HG02840 (cell line): ENCODE measurements around the gene PRKCZ.

Source experiments
- ATAC-seq: cut with Tn5 transposase; IDR thresholded peaks from one replicate; pipeline ENCODE4 v1.9.1; 2021; ENCODE audit warnings: mild to moderate bottlenecking, moderate library complexity, moderate number of reproducible peaks; ENCODE audit not compliant: unreplicated experiment, low FRiP score

Gene PRKCZ

DNA sequence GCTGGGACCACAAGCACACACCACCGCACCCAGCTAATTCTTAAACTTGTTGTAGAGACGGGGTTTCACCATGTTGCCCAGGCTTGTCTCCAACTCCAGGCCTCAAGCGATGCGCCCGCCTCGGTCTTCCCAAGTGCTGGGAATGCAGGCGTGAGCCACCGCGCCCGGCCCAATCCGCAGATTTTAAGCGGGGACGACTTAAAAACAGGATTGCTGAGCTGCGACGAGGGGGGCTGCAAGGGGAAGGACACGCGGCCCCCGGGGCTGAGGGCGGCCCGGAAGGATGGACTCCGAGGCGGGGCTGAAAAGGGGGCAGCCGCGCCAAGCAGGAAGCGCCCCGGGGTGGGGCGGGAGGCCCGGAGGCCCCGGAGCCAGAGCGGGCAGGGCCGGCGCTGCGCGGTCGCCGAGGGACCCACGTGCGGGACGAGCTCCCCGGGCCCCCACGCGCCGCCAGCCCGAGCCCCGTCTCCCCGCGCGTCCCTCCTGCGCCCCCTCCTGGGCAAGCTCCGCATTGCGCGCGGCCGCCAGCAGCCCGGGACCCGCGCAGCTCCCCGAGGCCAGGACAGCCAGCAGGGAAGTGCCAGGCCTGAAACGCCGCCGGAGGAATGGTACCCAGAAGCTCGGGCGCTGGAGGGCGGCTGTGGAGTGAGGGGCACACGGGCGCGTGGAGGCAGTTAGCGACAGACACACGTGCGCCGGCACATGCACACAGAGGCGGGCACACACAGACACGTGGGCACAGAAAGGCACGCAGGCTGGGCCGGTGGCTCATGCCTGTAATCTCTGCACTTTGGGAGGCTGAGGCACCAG, 5.5 kb upstream of the PRKCZ start:
- ATAC-seq, result no peak

- ATAC-seq, result no peak
Observed at GRCh38 chr1:2045468-2046173, 4.6 kb upstream of the PRKCZ start.

GRCh38 chr1:2046174-2046917, 3.9 kb upstream of the PRKCZ start:
- ATAC-seq, result no peak

DNA sequence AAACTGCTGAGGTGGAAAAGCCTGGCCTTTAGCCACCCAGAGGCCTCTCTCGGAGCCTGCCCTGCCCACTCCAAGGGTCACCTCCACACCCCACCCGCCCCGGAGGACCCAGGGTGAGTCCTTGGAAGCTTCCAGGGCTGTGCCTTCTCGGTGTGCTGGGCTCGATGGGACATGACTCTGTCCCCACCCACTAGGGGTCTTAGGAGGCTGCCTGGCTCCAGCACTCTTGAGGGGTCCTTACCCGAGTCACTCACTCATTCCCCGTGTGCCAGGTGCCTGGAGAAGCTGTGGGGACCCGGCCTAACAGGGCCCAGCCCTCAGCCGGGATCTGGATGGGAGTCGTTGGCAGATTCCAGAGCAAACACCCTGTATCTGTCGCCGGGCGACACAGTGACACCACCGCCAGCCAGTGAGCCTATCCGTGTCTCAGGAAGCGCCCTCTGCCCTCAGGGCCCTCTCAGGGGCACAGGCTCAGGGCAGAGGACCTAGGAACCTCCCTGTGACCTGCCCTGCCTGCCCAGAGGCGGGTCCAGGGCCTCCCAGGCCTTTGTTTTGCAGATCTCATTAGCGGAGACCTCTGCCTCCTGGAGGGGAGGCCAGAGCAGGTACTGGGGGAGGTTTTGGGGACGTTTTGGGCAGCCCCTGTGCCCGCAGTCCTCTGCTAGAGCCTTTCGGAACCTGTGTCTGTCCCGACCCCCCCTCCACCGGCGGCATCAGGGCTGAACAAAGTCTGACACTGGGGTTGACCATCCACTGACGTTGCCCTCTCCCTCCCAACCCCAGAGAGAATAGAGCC, 3.1 kb upstream of the PRKCZ start:
- no peak for ATAC-seq

DNA sequence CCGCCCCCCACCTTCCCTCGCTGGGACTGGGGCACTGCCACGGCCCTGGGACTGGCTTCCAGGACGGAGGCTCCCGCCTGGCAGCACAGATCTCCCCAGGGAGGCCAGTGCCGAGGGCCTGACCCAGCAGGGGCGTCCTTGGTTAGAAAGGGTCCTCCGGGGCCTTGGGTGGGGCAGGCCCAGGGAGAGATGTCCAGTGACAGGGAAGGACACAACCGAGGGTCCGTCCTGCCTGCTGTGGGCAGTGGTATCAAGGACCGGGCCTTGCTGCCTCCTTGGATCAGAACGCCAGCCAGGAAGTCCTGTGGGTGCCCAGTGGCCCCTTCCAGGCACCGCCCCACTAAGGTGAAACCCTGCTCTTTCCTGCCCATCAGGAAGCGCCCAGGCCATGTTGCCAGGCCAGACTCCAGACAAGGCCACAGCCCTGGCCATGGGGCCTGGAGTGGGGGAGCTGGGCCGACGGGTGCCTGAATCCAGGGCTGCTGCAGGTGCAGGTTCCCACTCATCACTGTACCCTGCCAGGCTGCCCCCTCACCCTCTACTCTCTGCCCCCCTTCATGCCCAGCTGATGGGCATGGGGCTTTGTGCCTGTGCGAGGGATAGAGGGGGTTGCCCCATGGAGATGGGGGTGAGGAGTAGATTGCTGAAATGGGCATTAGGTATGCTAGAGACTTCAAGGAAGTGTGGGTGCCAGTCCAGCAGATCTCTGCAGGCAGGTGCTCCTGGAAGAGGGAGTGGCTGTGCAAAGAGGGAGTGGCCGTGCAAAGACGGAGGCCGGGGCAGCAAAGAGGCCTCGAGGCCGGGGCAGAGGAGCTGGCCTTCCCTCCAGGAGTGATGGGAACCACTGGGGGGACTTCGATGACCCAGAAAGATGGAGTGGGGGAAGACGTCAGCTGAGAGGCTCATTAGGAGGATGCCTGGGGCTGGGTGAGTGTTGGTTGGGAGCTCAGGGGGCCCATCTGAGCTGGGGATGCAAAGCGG, 2.2 kb upstream of the PRKCZ start:
- no peak for ATAC-seq

DNA sequence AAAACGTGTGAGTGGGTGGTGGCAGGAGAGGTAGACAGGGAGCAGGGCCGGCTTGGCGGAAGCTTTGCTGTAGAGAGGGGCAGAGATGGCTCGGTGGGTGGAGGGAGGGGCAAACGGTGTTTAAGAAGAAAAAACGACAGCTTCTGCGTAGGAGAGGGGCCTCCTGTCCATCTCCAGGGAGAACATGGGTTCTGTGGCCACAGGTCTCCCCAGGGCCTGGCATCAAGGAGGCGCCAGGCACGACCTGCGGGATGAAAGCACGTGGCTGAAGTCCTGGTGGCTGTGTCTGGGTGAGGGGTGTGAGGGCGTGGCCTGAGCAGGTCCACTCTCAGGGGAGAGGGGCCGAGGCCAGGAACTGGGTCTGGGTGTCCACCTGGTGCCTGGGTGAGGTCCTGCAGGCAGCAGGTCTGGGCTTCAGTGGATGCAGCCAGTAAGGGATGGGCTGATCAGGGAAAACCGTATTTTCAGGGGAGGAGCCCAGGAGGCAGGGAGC, 940 bp upstream of the PRKCZ start:
- ATAC-seq, result no peak

GRCh38 chr1:2050461-2050792, 216 bp downstream of the PRKCZ start:
- no peak for ATAC-seq

DNA sequence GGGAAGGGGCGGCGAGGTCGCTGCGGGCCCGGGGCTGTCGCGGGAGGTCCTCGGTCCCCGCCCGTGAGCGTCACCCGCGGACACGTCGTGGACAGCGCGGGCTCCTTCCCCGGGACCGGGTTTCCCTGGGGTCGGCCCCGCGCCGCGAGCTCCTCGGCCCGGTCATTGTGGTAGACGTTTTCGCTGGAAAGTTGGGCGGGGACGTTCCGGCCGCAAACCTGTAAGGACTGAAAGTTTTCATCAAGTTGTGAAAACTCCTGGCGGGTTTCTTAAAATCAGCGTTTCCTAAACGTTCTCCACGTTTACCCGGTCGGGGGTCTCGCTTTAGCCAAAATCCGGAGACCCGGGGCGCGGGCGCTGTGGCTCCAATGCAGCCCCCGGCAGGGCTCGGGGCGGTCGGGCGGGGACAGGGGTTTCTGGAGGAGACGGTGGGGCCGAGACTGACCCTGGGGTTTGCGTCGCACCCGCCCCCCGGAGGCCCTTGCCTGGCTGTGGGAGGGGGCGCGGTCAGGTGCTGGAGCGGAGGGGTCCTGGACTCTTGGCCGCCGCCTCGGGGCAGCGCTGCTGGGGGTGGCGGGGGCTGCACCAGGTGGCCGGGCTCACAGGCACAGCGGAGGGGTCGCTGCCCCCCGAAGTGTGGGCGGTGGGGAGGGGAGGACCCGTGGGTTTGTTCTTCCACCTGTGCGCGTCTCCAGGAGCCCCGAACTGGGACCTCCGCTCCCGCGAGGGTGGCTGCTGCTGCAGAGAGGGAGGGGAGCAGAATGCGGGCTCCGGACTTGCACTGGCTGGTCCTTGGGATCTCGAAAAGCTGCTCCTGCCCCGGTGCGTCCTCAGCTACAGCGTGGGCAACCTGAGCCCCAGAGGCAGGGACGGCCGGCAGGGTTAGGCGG, 827 bp downstream of the PRKCZ start:
- no peak for ATAC-seq

- ATAC-seq, result no peak
Observed at GRCh38 chr1:2052054-2052679, 2.0 kb downstream of the PRKCZ start.

DNA sequence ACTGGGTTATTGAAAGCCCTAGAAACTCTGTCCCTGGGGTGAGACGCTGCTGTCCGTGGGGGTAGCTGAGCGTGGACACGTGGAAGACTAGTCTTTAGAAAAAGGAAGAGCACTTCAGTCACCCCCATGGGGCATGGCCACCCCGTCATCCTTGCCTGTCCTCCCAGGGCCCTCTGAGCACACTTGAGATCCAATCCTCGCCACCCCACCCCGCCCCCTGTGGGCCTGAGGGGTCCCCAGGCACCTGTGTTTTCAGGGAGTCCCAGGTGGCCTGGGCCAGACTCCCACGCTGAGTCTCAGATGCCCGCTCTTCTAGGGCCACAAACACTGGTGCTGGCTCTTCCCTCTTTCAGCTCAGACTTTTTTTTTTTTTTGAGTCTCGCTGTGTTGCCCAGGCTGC, 2.5 kb downstream of the PRKCZ start:
- ATAC-seq, result no peak

GRCh38 chr1:2053217-2053616, 3.0 kb downstream of the PRKCZ start:
- no peak for ATAC-seq

DNA sequence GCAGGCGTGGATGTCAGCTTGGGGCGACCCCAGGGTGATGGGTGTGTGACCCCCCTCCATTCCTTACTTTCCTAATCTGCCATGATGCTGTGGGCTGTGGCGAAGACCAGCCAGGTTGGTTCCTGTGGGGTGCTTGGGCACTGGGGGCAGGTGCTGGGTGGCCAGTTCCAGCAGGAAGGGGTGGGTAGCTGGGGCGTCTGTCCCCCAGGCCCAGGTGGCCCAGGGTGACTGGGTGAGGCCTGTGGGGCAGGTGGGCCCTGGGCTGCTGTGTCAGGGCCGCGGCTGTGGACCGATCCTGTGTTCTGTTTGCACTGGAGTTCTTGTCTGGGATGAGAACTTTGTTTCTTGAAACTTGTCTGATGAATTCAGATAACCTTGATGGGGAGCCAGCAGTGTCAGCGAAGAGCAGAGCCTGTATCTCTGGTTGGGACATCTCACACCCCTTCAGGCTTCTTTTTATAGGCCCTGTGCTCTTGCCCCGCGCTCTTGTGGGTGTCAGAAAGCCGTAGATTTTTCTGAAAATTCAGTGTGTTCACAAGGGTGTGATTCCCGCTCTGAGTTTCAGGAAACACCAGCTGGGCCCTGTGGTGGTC, 3.7 kb downstream of the PRKCZ start:
- ATAC-seq, result no peak

DNA sequence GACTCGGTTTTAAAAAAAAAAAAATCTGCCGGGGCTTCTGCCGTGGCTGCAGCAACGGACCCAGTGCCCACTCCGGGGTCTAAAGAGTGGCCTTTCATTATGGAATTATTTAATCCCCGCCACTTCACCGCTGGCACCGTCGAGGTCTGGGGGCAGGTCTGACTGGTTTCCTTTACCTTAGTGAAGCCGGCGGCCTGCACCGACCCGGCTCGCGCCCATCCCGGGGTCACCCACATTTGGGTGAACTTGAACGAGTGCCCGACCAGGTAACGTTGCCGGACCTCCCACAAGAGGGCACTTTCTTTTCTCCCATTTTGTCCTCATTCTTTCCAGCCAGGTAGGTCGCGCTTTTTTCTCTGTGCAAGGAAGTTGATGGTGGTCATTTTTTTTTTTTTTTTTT, 4.3 kb downstream of the PRKCZ start:
- no peak for ATAC-seq

- ATAC-seq, result no peak
Observed at GRCh38 chr1:2055911-2056575, 5.8 kb downstream of the PRKCZ start.

GRCh38 chr1:2056955-2057590, 6.9 kb downstream of the PRKCZ start:
- ATAC-seq, result no peak

DNA sequence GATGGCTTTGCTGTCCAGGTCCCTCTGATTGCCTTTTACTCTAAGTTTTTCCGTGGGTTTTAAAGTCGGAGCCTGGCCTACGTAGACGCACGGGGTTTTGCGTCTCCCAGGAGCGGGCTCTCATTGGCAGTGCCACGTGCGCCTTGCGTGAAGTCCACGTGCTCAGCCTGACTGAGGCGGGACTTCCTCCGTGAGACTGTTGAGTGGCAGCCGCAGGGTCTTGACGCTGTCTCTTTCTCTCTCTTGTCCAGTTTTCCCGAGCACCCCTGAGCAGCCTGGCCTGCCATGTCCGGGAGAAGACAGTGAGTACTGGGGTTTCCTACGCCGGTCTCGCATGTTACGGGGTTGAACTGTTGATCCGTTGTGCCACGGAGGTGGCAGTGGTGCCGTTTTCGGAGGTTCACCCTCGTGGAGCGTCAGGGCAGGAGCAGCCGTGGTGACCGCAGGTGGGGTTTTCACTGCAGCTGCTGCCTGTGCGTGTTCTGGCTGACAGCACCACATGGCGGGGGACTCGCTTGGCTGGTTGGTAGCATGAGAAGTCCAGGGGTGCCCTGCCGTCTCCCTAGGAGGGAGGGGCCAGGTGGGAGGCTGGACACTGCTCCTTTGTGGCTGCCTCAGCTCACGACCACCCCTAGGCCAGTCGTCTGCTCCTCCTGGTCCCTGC, 9.2 kb downstream of the PRKCZ start:
- ATAC-seq, result no peak
